HG03354 (cell line): ENCODE results near the gene RNASE7.

Experiments used
- ATAC-seq: cut with Tn5 transposase; IDR thresholded peaks from one replicate; pipeline ENCODE4 v1.9.1; 2021; ENCODE audit warnings: mild to moderate bottlenecking; ENCODE audit not compliant: unreplicated experiment, poor library complexity, severe bottlenecking

RNASE7 gene

GRCh38 chr14:21081521-21082142 is 39.5 kb downstream of the RNASE7 start:
- ATAC-seq, result no peak

DNA sequence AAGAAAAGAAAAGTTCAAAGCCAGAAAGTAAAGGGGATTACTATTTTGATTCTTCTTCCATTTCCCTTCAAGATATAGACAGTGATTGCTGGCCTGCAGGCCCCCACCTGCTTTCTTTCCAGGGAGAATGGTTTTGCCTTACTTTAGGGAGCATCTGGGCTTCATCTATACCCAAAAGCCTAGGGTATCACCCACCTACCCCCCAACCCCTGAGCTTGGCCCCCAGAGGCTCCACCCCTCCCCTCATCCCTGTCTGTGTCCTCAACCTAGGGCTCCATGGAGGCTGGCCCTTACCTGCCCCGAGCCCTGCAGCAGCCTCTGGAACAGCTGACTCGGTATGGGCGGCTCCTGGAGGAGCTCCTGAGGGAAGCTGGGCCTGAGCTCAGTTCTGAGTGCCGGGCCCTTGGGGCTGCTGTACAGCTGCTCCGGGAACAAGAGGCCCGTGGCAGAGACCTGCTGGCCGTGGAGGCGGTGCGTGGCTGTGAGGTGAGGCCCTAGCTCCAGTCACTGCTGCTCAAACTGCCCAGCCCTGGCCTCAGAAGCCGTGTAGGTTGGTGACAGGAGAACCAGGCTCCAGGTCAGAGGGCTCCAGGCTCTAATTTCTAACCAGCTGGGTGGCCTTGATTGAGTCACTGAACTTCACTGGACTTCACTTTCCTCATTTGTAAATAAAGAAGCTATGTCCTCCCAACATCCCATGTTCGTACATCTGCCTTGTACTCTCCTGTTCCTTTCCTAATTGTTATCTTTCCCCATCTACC is 41.6 kb downstream of the RNASE7 start:
- no peak for ATAC-seq

- ATAC-seq, result no peak
Observed at GRCh38 chr14:21084396-21084795, 42.2 kb downstream of the RNASE7 start.

GRCh38 chr14:21084998-21085853 is 43.1 kb downstream of the RNASE7 start:
- ATAC-seq, result no peak

DNA sequence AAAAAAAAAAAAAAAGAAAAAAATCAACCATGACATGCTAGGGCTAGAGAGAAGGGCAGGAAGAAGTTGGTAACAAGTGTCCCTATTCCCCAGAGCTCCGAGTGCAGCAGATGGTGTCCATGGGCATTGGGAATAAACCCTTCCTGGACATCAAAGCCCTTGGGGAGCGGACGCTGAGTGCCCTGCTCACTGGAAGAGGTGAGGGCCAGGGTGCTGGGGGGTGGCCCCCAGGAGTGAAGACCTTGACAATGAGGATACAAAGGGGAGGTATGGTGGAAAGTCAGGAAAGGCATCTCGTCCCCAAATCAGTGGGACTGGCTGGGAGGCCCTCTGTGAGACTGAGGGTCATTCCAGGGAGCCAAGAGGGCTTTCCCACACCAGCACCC is 44.7 kb downstream of the RNASE7 start:
- ATAC-seq, result no peak

GRCh38 chr14:21087294-21088091 is 45.3 kb downstream of the RNASE7 start:
- ATAC-seq, result peak; percentile 80

DNA sequence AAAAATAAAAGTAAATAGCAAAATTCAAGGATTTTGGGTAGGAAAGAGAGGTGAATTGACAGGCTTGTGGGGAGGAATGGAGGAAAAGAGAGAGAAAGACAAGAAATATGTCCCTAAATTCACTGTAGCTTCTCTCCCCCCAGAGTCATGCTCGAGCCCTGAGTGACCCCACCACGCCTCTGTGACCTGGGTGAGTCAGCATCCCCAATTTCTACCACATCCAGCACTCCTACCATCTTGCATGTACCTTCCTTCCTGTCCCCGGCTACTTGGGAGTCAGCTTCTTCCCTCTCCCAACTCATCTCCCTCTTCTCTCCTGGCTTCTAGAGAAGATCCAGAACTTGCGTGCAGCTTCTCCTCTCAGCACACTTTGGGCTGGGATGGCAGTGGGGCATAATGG is 46.5 kb downstream of the RNASE7 start:
- ATAC-seq, result no peak

- no peak for ATAC-seq
Observed at GRCh38 chr14:21089271-21089670, 47.1 kb downstream of the RNASE7 start.

GRCh38 chr14:21089877-21090193 is 47.7 kb downstream of the RNASE7 start:
- ATAC-seq, result no peak

GRCh38 chr14:21090194-21090939 is 48.2 kb downstream of the RNASE7 start:
- no peak for ATAC-seq

- ATAC-seq, result no peak
Observed at GRCh38 chr14:21090940-21091663, 48.9 kb downstream of the RNASE7 start.

GRCh38 chr14:21091821-21092272 is 49.7 kb downstream of the RNASE7 start:
- no peak for ATAC-seq

- ATAC-seq, result peak; percentile 88
Observed at GRCh38 chr14:21092273-21093011, 50.3 kb downstream of the RNASE7 start.

GRCh38 chr14:21093018-21093417 is 50.9 kb downstream of the RNASE7 start:
- ATAC-seq, result no peak
